22Rv1 (cell line): Measurements from ENCODE around the gene PURA.

Experiments used
- CTCF ChIP-seq: fragments of 450-650 bp; IDR thresholded peaks from 2 replicates; pipeline ENCODE4 v1.5.1; 2017; ENCODE audit warnings: mild to moderate bottlenecking
- ZFX ChIP-seq: fragments of 450-650 bp; IDR thresholded peaks from 2 replicates; pipeline ENCODE4 v1.6.1; 2017; ENCODE audit warnings: antibody characterized with exemption, borderline replicate concordance

GRCh38 chr5:140076788-140077187, 37.1 kb upstream of the PURA start:
- TF ChIP-seq CTCF (no peak), ZFX (no peak)
